Activated CD4-positive, alpha-beta memory T cell treated with anti-CD3 and anti-CD28 coated beads, Interleukin-2, amount 10 ng/mL, durations not matched to agents 7 days and 5 days (primary cell): ENCODE data around the gene FAM170B. TPM values are rescaled to one million over a fixed set of nuclear protein-coding genes. Genes with fewer than 3 reads are reported as not detected.

ENCODE experiments used
- CTCF ChIA-PET: fragments of 350-600 bp; sonication (Branson Sonifier 250); formaldehyde crosslinking; loops from one replicate; lab custom pipeline; 2021; ENCODE audit warnings: antibody characterized with exemption, inconsistent platforms; lab: Charles Lee
- POLR2A ChIA-PET: fragments of 350-600 bp; sonication (Branson Sonifier 250); formaldehyde crosslinking; loops from one replicate; lab custom pipeline; 2021; ENCODE audit warnings: antibody characterized with exemption; lab: Charles Lee
- DNase-seq: peaks from one replicate; pipeline ENCODE4 v3.0.0-alpha.2; 2020
- H3K27ac Mint-ChIP-seq: one replicate; pipeline ENCODE4 v1.8.0; 2021; ENCODE audit warnings: mild to moderate bottlenecking, mixed read lengths
- H3K27me3 Mint-ChIP-seq: one replicate; pipeline ENCODE4 v1.8.0; 2021; ENCODE audit warnings: mixed read lengths
- H3K36me3 Mint-ChIP-seq: one replicate; pipeline ENCODE4 v1.8.0; 2021; ENCODE audit warnings: low read depth, mixed read lengths
- H3K4me1 Mint-ChIP-seq: one replicate; pipeline ENCODE4 v1.8.0; 2021; ENCODE audit warnings: mixed read lengths
- H3K4me3 Mint-ChIP-seq: one replicate; pipeline ENCODE4 v1.8.0; 2021; ENCODE audit warnings: mild to moderate bottlenecking, mixed read lengths
- H3K9me3 Mint-ChIP-seq: one replicate; pipeline ENCODE4 v1.8.0; 2021; ENCODE audit warnings: mixed read lengths
- total RNA-seq, 2 experiments: library from RNA; stranded (reverse); gene quantifications; one replicate each; pipeline ENCODE4 v1.2.3, GENCODE V29; 2021

The FAM170B gene
- total RNA-seq, 2 experiments from 2014 or later: 0.15 to 0.33 TPM

- ChIA-PET CTCF (no interaction called here), POLR2A (no interaction called here)
- DNase-seq: no peak
- Mint-ChIP-seq H3K4me1 (no peaks in the 10 kb centered on the region), H3K27me3 (peaks cover 21% of the 10 kb centered on the region), H3K9me3 (no peaks in the 10 kb centered on the region), H3K36me3 (no peaks in the 10 kb centered on the region), H3K27ac (no peak overlapping the region), H3K4me3 (no peak overlapping the region)
Measured at GRCh38 chr10:49123981-49124950, 9.6 kb downstream of the FAM170B start.

GRCh38 chr10:49120911-49121310, 12.9 kb downstream of the FAM170B start:
- POLR2A ChIA-PET: no interaction called here
- Mint-ChIP-seq H3K36me3 (no peaks in the 10 kb centered on the region), H3K9me3 (no peaks in the 10 kb centered on the region), H3K27me3 (peaks cover 25% of the 10 kb centered on the region), H3K4me3 (no peak overlapping the region), H3K27ac (no peak overlapping the region), H3K4me1 (peaks cover 2% of the 10 kb centered on the region)
- no peak for DNase-seq
- CTCF ChIA-PET: no interaction called here

DNA sequence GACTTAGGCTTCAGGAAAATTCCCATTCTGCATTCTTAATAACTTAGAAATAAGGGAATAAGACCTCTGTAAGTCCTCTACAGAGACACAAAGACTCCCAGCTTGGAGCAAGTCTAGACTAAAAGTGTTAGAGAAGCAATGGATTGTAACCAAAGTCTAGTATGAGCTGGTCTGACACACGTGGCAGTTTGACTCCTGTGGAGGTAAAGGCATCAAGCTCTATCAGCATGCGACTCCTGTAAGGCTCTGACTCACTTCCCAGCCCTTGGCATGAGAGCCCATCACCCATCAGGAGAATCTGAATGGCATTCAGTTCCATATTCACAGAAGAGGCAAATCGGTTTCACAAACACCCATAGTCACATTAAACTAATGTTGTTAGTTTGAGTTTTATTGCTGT, 14.1 kb downstream of the FAM170B start:
- H3K9me3 Mint-ChIP-seq: no peaks in the 10 kb centered on the region
- no peaks in the 10 kb centered on the region for H3K36me3 Mint-ChIP-seq
- POLR2A ChIA-PET: no interaction called here
- H3K27ac Mint-ChIP-seq: no peak overlapping the region
- peaks cover 2% of the 10 kb centered on the region for H3K4me1 Mint-ChIP-seq
- DNase-seq: no peak
- H3K4me3 Mint-ChIP-seq: no peak overlapping the region
- CTCF ChIA-PET: no interaction called here
- peaks cover 28% of the 10 kb centered on the region for H3K27me3 Mint-ChIP-seq

DNA sequence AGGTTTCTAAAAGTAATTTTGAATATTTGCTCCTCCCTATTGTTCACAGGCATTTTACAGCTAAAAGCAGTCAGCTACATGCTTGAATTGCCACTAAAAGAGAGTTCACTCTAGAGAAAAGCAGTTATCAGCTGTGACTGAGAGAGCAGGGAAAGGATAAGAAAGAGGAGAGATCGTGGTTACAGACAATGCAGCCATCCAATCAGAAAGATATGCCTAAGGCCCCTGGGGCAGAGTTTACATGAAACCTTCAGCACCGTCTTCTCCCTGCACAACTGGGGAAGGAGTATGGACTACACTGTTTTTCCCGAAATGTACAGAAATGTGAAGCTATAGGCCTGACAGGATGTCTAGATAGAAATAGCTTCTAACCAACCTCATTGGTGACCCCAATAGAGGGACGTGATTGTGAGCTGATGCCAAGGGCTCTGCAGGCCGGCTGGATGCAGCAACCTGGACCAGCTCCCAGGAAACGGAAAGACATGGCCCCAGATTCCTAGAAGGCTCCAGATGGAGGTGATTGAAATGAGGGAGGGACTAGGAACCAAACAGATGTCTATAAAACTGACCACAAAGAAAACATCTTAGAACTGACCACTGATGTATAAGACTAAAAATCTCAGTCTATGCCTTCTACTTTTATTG, 15.3 kb downstream of the FAM170B start:
- Mint-ChIP-seq H3K36me3 (no peaks in the 10 kb centered on the region), H3K4me1 (peaks cover 2% of the 10 kb centered on the region), H3K27ac (no peak overlapping the region), H3K4me3 (no peak overlapping the region), H3K27me3 (peaks cover 34% of the 10 kb centered on the region), H3K9me3 (no peaks in the 10 kb centered on the region)
- ChIA-PET CTCF (no interaction called here), POLR2A (no interaction called here)
- DNase-seq: no peak

DNA sequence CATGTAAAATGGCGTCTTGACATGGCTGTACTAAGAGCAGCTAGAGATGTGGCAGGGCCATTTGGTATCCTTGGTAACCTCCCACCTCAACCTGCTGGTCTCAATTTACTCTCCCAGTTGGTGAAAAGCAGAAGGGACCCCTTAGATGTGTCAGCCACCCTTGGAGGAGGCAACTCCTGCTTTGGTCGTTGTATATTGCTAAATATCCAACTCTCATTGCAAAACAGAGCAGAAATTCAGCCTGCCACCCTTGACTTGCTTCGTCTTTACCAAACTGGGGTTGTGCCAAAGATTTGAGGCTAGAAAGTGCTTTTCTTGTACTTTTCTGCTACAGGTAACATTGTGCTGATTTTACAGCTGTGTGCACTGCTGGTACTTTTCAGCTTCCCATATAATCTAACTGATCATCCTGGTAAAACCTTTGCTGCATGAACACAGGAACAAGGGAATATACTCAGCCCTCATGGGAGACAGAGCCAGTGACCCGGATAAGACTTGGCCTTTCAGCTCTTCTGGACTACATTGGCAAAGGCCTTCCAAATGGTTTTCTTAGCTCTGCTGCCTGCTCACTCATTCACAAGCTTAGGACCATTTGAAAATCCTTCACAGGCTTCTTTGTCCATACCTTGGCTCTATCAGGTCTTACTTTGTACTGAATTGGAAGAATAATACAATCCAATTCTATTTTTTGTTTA, 16.3 kb downstream of the FAM170B start:
- Mint-ChIP-seq H3K27ac (no peak overlapping the region), H3K36me3 (no peaks in the 10 kb centered on the region), H3K27me3 (peaks cover 34% of the 10 kb centered on the region), H3K4me3 (no peak overlapping the region), H3K4me1 (peaks cover 2% of the 10 kb centered on the region), H3K9me3 (no peaks in the 10 kb centered on the region)
- DNase-seq: no peak
- ChIA-PET POLR2A (no interaction called here), CTCF (no interaction called here)

DNA sequence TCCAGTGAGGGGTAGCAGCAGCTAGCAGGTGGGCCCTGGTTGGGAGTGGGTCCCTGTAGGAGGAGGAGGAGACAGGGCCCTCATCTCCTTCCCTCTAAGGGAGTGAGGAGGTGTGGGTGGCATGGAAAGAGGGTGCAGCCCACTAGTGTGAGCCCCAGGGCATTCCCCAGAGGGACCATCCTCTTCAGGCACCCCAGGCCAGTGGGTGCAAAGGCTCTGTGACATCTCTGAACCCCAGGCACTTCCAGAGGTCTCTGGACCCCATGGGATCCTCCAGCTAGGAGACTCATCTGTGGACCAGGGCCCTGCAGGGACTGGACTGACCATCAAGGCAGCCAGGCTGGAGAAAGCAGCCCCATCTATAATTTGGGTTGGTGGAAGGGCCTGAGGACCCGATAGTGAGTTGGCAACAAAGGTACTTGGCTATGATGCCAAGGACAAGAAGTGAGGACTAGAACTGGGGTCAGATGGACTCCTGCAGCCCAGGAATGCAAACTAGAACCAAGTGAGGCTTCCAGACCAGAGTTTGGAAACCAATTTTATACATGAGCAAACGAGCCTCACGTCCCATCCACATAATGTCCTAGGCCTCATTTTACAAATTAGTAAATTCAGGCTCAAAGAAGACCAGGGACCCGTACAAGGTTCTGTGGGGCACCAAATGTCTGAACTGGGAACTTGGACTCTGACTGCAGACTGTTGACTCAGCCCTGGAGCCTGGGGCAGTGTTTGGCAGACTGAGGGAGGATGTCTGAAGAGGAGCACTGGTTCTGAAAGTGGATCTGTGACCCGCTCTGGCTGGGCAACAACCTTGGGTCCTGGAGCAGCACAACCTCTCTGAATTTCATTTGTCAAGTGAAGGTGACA, 17.1 kb downstream of the FAM170B start:
- H3K4me1 Mint-ChIP-seq: peaks cover 2% of the 10 kb centered on the region
- ChIA-PET POLR2A (no interaction called here), CTCF (no interaction called here)
- peaks cover 32% of the 10 kb centered on the region for H3K27me3 Mint-ChIP-seq
- H3K9me3 Mint-ChIP-seq: no peaks in the 10 kb centered on the region
- H3K27ac Mint-ChIP-seq: no peak overlapping the region
- DNase-seq: no peak
- no peaks in the 10 kb centered on the region for H3K36me3 Mint-ChIP-seq
- H3K4me3 Mint-ChIP-seq: no peak overlapping the region

DNA sequence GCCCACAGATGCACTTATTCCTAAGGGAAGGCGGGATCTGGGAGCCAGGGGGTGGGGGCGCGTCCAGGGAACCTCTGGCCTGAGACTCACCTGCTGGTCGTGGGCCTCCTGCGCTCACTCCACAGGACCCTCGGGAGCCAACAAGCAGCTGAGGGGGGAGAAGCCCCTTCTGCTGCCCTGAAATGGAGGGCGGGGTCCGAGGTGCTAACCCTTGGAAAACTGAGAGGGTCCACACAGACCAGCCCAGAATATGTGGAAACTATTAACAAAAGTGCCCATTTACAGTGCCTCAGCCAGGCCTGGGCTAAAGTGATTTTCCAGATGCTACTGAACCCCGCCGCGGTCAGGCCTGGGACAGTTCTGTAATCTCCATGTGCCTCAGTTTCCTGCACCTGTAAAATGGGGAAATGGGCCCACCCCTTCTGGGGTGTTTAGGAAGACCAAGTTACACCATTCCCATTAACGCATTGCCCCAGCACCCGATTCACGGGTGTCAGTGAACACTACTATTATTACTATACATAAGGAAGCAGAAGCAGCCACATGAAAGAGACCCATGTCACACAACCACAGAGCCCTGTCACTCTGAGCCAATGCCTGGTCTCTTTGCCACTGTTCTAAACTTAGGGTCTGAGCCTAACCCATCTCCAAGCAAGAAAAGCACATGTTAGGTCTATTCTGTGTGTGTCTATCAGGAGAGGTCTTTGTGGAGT, 17.9 kb downstream of the FAM170B start:
- Mint-ChIP-seq H3K4me3 (no peak overlapping the region), H3K4me1 (peaks cover 2% of the 10 kb centered on the region), H3K36me3 (no peaks in the 10 kb centered on the region), H3K9me3 (no peaks in the 10 kb centered on the region), H3K27ac (no peak overlapping the region), H3K27me3 (peaks cover 30% of the 10 kb centered on the region)
- ChIA-PET POLR2A (no interaction called here), CTCF (no interaction called here)
- DNase-seq: no peak

- CTCF ChIA-PET: no interaction called here
- no peak for DNase-seq
- Mint-ChIP-seq H3K4me1 (peaks cover 2% of the 10 kb centered on the region), H3K9me3 (no peaks in the 10 kb centered on the region), H3K27ac (no peak within 1 kb of the TSS), H3K27me3 (peaks cover 30% of the 10 kb centered on the region), H3K36me3 (no peaks in the 10 kb centered on the region), H3K4me3 (peak within 1 kb of the TSS; percentile 27)
- POLR2A ChIA-PET: no interaction called here
Measured at GRCh38 chr10:49115015-49115795, 18.6 kb downstream of the FAM170B start, which contains the start of gene VSTM4. Gene VSTM4, minus strand, starts transcription at chr10:49115522. Its CDS starts 37 bp downstream, at chr10:49115485.

- Mint-ChIP-seq H3K27me3 (peaks cover 30% of the 10 kb centered on the region), H3K36me3 (no peaks in the 10 kb centered on the region), H3K9me3 (no peaks in the 10 kb centered on the region), H3K4me1 (peaks cover 2% of the 10 kb centered on the region), H3K27ac (no peak overlapping the region), H3K4me3 (peak overlapping the region; percentile 27)
- ChIA-PET POLR2A (no interaction called here), CTCF (no interaction called here)
- no peak for DNase-seq
Measured at GRCh38 chr10:49114718-49115014, 19.2 kb downstream of the FAM170B start.

DNA sequence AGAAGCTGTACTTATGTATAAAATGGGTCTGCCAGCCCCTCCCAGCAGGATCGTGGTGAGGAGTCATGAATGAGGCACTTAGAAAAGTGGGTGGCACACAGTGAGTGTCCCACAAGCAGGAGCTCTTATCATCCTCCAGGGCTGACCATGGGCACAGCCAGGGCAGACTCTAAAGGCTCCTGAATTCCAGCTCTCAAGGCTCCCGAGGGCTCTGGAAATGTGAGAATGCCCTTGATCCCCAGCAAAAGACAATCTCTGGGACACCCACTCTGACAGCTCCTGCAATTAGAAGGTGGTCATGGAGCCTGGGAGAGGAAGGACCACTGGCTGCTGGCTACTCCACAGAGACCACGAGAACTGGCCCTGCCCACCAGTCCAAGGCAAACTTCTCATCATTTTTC, 20.1 kb downstream of the FAM170B start:
- H3K27me3 Mint-ChIP-seq: peaks cover 30% of the 10 kb centered on the region
- no peak overlapping the region for H3K4me3 Mint-ChIP-seq
- CTCF ChIA-PET: no interaction called here
- H3K36me3 Mint-ChIP-seq: no peaks in the 10 kb centered on the region
- no peak for DNase-seq
- H3K9me3 Mint-ChIP-seq: no peaks in the 10 kb centered on the region
- H3K4me1 Mint-ChIP-seq: peaks cover 2% of the 10 kb centered on the region
- POLR2A ChIA-PET: interaction anchor here (0.6 kb wide), 1 partner anchor 80 kb away, joined by 3 read pairs; no protein-coding TSS in a partner anchor
- no peak overlapping the region for H3K27ac Mint-ChIP-seq

GRCh38 chr10:49112851-49113250, 21.0 kb downstream of the FAM170B start:
- Mint-ChIP-seq H3K9me3 (no peaks in the 10 kb centered on the region), H3K4me3 (no peak overlapping the region), H3K36me3 (no peaks in the 10 kb centered on the region), H3K27me3 (peaks cover 28% of the 10 kb centered on the region), H3K27ac (no peak overlapping the region), H3K4me1 (peaks cover 2% of the 10 kb centered on the region)
- ChIA-PET POLR2A (no interaction called here), CTCF (no interaction called here)
- no peak for DNase-seq
